HFFc6 (cell line): ENCODE data around the gene GSDMA. TPM values are rescaled to one million over a fixed set of nuclear protein-coding genes. Genes with fewer than 3 reads are reported as not detected.

Experiments used
- DNase-seq: peaks from one replicate; pipeline ENCODE4 v3.0.0-alpha.2; 2018
- H3K27ac Mint-ChIP-seq: 2 replicates; pipeline ENCODE4 v1.8.0; 2020; ENCODE audit warnings: mild to moderate bottlenecking, mixed read lengths
- H3K27me3 Mint-ChIP-seq: 2 replicates; pipeline ENCODE4 v1.8.0; 2021; ENCODE audit warnings: mild to moderate bottlenecking, moderate library complexity, mixed read lengths; ENCODE audit not compliant: insufficient read depth
- H3K36me3 Mint-ChIP-seq: 2 replicates; pipeline ENCODE4 v1.8.0; 2021; ENCODE audit warnings: low read depth, mixed read lengths
- H3K4me1 Mint-ChIP-seq: 2 replicates; pipeline ENCODE4 v1.8.0; 2020; ENCODE audit warnings: low read depth, mixed read lengths
- H3K4me3 Mint-ChIP-seq: 2 replicates; pipeline ENCODE4 v1.8.0; 2020; ENCODE audit warnings: mild to moderate bottlenecking, moderate library complexity, mixed read lengths
- H3K9me3 Mint-ChIP-seq: 2 replicates; pipeline ENCODE4 v1.8.0; 2020; ENCODE audit warnings: mild to moderate bottlenecking, mixed read lengths
- total RNA-seq, 6 experiments: library from RNA; stranded (reverse); fragmentation: NEBNext Ultra II Directional; extraction: Animal tissue kit (Norgen Biotek cat#: 25700); gene quantifications; 2 replicates in 1 of 6; 3 replicates in 5 of 6; pipeline ENCODE4 v1.2.3, GENCODE V29; 2021
- TF ChIP-seq, protein P1 (sequence below): fragments of 200-600 bp; sonication (generic); IDR thresholded peaks from 2 replicates; pipeline ENCODE4 v1.5.0; 2021; ENCODE audit warnings: antibody characterized with exemption, mild to moderate bottlenecking

Gene GSDMA
- total RNA-seq, 6 experiments from 2014 or later: 0.11 to 0.43 (median 0.36) TPM

- TF ChIP-seq, protein P1, sequence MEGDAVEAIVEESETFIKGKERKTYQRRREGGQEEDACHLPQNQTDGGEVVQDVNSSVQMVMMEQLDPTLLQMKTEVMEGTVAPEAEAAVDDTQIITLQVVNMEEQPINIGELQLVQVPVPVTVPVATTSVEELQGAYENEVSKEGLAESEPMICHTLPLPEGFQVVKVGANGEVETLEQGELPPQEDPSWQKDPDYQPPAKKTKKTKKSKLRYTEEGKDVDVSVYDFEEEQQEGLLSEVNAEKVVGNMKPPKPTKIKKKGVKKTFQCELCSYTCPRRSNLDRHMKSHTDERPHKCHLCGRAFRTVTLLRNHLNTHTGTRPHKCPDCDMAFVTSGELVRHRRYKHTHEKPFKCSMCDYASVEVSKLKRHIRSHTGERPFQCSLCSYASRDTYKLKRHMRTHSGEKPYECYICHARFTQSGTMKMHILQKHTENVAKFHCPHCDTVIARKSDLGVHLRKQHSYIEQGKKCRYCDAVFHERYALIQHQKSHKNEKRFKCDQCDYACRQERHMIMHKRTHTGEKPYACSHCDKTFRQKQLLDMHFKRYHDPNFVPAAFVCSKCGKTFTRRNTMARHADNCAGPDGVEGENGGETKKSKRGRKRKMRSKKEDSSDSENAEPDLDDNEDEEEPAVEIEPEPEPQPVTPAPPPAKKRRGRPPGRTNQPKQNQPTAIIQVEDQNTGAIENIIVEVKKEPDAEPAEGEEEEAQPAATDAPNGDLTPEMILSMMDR: no peak
- no peaks in the 10 kb centered on the region for H3K27me3 Mint-ChIP-seq
- H3K4me1 Mint-ChIP-seq: peaks cover 17% of the 10 kb centered on the region
- peaks cover 6% of the 10 kb centered on the region; the same call in 1 of the 2 replicates for H3K36me3 Mint-ChIP-seq
- H3K4me3 Mint-ChIP-seq: no peak overlapping the region
- no peaks in the 10 kb centered on the region for H3K9me3 Mint-ChIP-seq
- no peak for DNase-seq
- no peak overlapping the region for H3K27ac Mint-ChIP-seq
Measured at GRCh38 chr17:39920218-39921210, 42.3 kb upstream of the GSDMA start.

- TF ChIP-seq, protein P1: no peak
- no peak overlapping the region for H3K27ac Mint-ChIP-seq
- H3K4me3 Mint-ChIP-seq: no peak overlapping the region
- no peaks in the 10 kb centered on the region for H3K27me3 Mint-ChIP-seq
- H3K9me3 Mint-ChIP-seq: no peaks in the 10 kb centered on the region
- peaks cover 23% of the 10 kb centered on the region for H3K4me1 Mint-ChIP-seq
- H3K36me3 Mint-ChIP-seq: peaks cover 6% of the 10 kb centered on the region
- no peak for DNase-seq
Measured at GRCh38 chr17:39921323-39921722, 41.5 kb upstream of the GSDMA start.

GRCh38 chr17:39922006-39922405, 40.8 kb upstream of the GSDMA start:
- Mint-ChIP-seq H3K36me3 (peaks cover 1% of the 10 kb centered on the region), H3K4me1 (peaks cover 25% of the 10 kb centered on the region), H3K27me3 (no peaks in the 10 kb centered on the region), H3K4me3 (no peak overlapping the region), H3K27ac (no peak overlapping the region), H3K9me3 (no peaks in the 10 kb centered on the region)
- TF ChIP-seq, protein P1: no peak
- DNase-seq: no peak

DNA sequence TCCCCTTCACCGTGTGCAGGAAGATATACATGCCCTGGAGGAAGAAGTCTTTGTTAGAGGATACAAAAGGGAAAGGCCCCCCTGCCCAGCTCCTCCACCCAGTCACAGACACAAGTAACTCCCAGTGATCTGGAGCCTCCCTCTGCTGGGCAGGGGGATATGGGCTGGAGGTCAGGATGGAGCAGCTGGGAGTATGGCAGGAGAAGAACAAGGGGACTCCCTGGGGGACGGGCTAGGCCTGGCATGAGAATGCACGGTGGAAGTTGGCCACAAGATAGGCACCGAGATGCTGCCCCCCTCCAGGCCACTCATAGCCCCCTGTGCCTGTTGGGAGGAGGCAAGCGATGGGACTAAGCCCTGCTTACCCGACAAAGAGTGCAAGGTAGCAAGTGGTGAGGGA, 39.6 kb upstream of the GSDMA start:
- Mint-ChIP-seq H3K27ac (no peak overlapping the region), H3K4me1 (peaks cover 35% of the 10 kb centered on the region), H3K4me3 (no peak overlapping the region), H3K36me3 (no peaks in the 10 kb centered on the region; the same call in 1 of the 2 replicates), H3K27me3 (no peaks in the 10 kb centered on the region), H3K9me3 (no peaks in the 10 kb centered on the region)
- TF ChIP-seq, protein P1: no peak
- DNase-seq: no peak

DNA sequence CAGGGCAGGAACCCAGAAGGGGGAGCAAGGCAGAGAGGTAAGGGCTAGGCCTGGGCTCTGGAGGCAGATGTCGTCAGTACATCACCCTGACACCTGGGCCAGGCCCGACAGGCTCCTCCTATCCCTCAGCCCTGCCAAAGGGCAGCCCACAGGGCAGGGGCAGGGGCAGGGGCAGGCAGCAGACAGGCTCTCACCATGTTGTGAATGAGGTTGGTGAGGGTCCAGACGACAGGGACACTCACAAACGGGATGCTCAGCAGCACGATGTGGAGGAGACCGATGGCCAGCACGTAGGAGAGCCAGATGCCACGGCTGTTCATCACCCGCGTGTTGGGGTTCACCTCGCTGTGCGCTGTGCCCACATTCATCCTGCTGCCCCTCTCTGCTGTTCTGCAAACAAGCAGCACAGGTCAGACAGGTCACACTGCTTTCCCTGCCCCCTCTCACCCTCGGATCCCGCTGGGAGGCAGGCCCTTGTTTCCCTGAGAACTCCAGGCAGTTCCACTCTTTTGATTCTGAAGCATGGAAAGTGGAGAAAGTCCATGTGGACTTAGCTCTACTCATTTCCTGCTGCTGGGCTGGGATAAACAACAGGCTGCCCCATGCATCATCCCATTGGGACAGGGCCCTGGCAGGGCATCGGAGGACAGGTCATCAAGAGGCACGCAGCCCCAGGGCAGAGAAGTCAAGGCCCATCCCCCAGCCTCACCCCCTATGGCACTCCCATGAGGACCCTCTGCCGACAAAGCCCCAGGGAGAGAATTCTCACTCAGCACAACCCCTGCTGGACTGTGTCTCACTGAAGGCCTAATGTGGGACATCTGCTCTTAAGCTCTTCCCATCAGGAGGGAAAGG, 38.7 kb upstream of the GSDMA start:
- peaks cover 44% of the 10 kb centered on the region for H3K4me1 Mint-ChIP-seq
- H3K4me3 Mint-ChIP-seq: peak overlapping the region; percentile 49
- TF ChIP-seq, protein P1: no peak
- no peaks in the 10 kb centered on the region; the same call in 1 of the 2 replicates for H3K36me3 Mint-ChIP-seq
- DNase-seq: no peak
- no peaks in the 10 kb centered on the region for H3K9me3 Mint-ChIP-seq
- H3K27me3 Mint-ChIP-seq: no peaks in the 10 kb centered on the region
- peak overlapping the region; percentile 79 for H3K27ac Mint-ChIP-seq
